Spleen (tissue), 11 donors: ENCODE data around the gene MAPK14. TPM values are rescaled to one million over a fixed set of nuclear protein-coding genes. Genes with fewer than 3 reads are reported as not detected.
"Not testable (repeated sequence)": the region's sequence is repeated elsewhere in the genome, so short reads cannot be mapped to it uniquely, and the experiment has no call there.

Source experiments
- DNase-seq: peaks from one replicate; pipeline ENCODE4 v3.0.0-alpha.2; 2020
- H3K27ac ChIP-seq, 8 donors: fragments of 200-600 bp; sonication (generic) in 7 of 8; 1 replicate in 4 of 8; 2 replicates in 4 of 8; pipeline versions ENCODE4 v1.5.0 to v1.8.0; 2016 to 2021; ENCODE audit warnings: inconsistent platforms in 4 of 8, mild to moderate bottlenecking in 4 of 8, moderate library complexity in 1 of 8
- H3K27me3 ChIP-seq, 7 donors: fragments of 200-600 bp; sonication (generic) in 6 of 7; replicated peaks in 1 of 7; 1 replicate in 4 of 7; 2 replicates in 3 of 7; pipeline versions ENCODE4 v1.5.0 to v1.8.0; 2016 to 2021; ENCODE audit warnings: inconsistent platforms in 3 of 7, mild to moderate bottlenecking in 1 of 7
- H3K36me3 ChIP-seq, 6 donors: fragments of 200-600 bp; sonication (generic) in 5 of 6; 1 replicate in 4 of 6; 2 replicates in 2 of 6; pipeline versions ENCODE4 v1.5.0 to v1.8.0; 2016 to 2021; ENCODE audit warnings: inconsistent platforms in 2 of 6
- H3K4me1 ChIP-seq, 6 donors: fragments of 200-600 bp; sonication (generic) in 5 of 6; 1 replicate in 3 of 6; 2 replicates in 3 of 6; pipeline versions ENCODE4 v1.5.0 to v1.8.0; 2016 to 2021; ENCODE audit warnings: inconsistent platforms in 3 of 6
- H3K4me3 ChIP-seq, 8 donors: fragments of 200-600 bp; sonication (generic) in 7 of 8; 1 replicate in 4 of 8; 2 replicates in 4 of 8; pipeline versions ENCODE4 v1.5.0 to v1.8.0; 2016 to 2021; ENCODE audit warnings: inconsistent platforms in 4 of 8, mild to moderate bottlenecking in 4 of 8, moderate library complexity in 2 of 8
- H3K9me3 ChIP-seq, 8 donors: fragments of 200-600 bp; sonication (generic) in 7 of 8; 1 replicate in 4 of 8; 2 replicates in 4 of 8; pipeline versions ENCODE4 v1.5.0 to v1.8.0; 2016 to 2021; ENCODE audit warnings: inconsistent platforms in 4 of 8
- CTCF ChIP-seq, 11 experiments: fragments of 200-600 bp in 7 of 11; fragments of 450-650 bp in 4 of 11; sonication (generic) in 4 of 11; IDR thresholded peaks in 8 of 11; conservative IDR thresholded peaks in 3 of 11; 1 replicate in 7 of 11; 2 replicates in 4 of 11; pipeline versions ENCODE4 v1.4.0 to v1.8.0; 2016 to 2021; ENCODE audit warnings: antibody characterized with exemption in 11 of 11, inconsistent platforms in 4 of 11, mild to moderate bottlenecking in 1 of 11
- POLR2A ChIP-seq, 3 donors: fragments of 450-650 bp; IDR thresholded peaks; one replicate each; pipeline ENCODE4 v1.5.1; 2017; ENCODE audit warnings: antibody characterized with exemption in 3 of 3, mild to moderate bottlenecking in 1 of 3
- POLR2AphosphoS5 ChIP-seq, 3 donors: sonication (generic); formaldehyde crosslinking; IDR thresholded peaks; one replicate each; pipeline ENCODE4 v1.5.1; 2017; ENCODE audit warnings: antibody characterized with exemption in 3 of 3
- WGBS, 5 donors: extraction: QIAGEN DNeasy Blood & Tissue Kit in 3 of 5; methylation state at CpG; one replicate each; pipeline versions ENCODE4 v1.1.5 to v1.1.7; 2013 to 2018; 5-methylcytosine and 5-hydroxymethylcytosine counted together
- intact Hi-C: fragments of 100-400 bp; cut with DNase I; formaldehyde crosslinking; loops from one replicate; pipeline ENCODE4 v1.15.0; 2023; ENCODE audit warnings: low total_unique reads
- polyA plus RNA-seq, 3 donors: library from polyadenylated mRNA; stranded (reverse); fragments of 200-250 nt; gene quantifications; one replicate each; pipeline ENCODE4 v1.2.1, GENCODE V29; 2013
- total RNA-seq, 7 donors: library from RNA; depleted of rRNA in 3 of 7; stranded (reverse); fragments of >200 nt in 3 of 7; fragmentation: NEBNext Ultra II Directional in 4 of 7; extraction: Animal tissue kit (Norgen Biotek cat#: 25700) in 4 of 7; gene quantifications; one replicate each; pipeline versions ENCODE4 v1.1.0 to v1.2.1, GENCODE V29; 2016 to 2021
- donor health status: healthy with polysubstance abuse.
- donor health status: DM: no; HTN: no; CAD: no; lungs with moderate emphysema.
- donor health status: DM: no; HTN: no; CAD: no.
- donor health status: Bipolar disorder and iron deficiency.
- donor health status: healthy.
- donor health status: DM: no; HTN: no; CAD: no.
- donor health status: DM: yes; HTN: yes; CAD: no.

MAPK14 gene
- total and polyA plus RNA-seq, 10 donors, result 13.9 to 242 (median 94.6) TPM

GRCh38 chr6:36079601-36080000 is 52.0 kb downstream of the MAPK14 start:
- Histone ChIP-seq H3K27ac (no peak overlapping the region), H3K4me1 (peaks cover 0 to 11% (median 0%) of the 10 kb centered on the region in 6 donors), H3K27me3 (no peaks in the 10 kb centered on the region), H3K36me3 (peaks cover 0 to 100% (median 73%) of the 10 kb centered on the region in 6 donors), H3K9me3 (peaks cover 0 to 6% (median 2%) of the 10 kb centered on the region in 8 donors), H3K4me3 (no peak overlapping the region)
- intact Hi-C loops, result no loop called here
- no peak for DNase-seq
- TF ChIP-seq POLR2A (IDR thresholded peaks at IDR 0.05), result no peak
- no peak for TF ChIP-seq CTCF (IDR thresholded peaks at IDR 0.05 in 8 of 11, conservative IDR thresholded peaks at IDR 0.05 in 3 of 11)
- no peak for TF ChIP-seq POLR2AphosphoS5 (IDR thresholded peaks at IDR 0.05)
- WGBS, 5 donors, result 66 to 81% (median 79%) methylated on average over 2 of the region's 2 CpGs

GRCh38 chr6:36082318-36082717 is 54.7 kb downstream of the MAPK14 start:
- DNase-seq, result no peak
- Histone ChIP-seq H3K9me3 (peaks cover 0 to 6% (median 2%) of the 10 kb centered on the region in 8 donors), H3K27ac (no peak overlapping the region), H3K36me3 (peaks cover 0 to 86% (median 61%) of the 10 kb centered on the region in 6 donors), H3K27me3 (no peaks in the 10 kb centered on the region), H3K4me1 (peaks cover 0 to 3% (median 0%) of the 10 kb centered on the region in 6 donors), H3K4me3 (no peak overlapping the region)
- intact Hi-C loops, result no loop called here
- WGBS, 5 donors, result 87 to 100% (median 100%) methylated on average over 1 of the region's 1 CpG
- TF ChIP-seq POLR2AphosphoS5 (IDR thresholded peaks at IDR 0.05), result no peak
- TF ChIP-seq CTCF (IDR thresholded peaks at IDR 0.05 in 8 of 11, conservative IDR thresholded peaks at IDR 0.05 in 3 of 11), result no peak
- TF ChIP-seq POLR2A (IDR thresholded peaks at IDR 0.05), result no peak

GRCh38 chr6:36083446-36083845 is 55.8 kb downstream of the MAPK14 start:
- Histone ChIP-seq H3K9me3 (peaks cover 0 to 6% (median 2%) of the 10 kb centered on the region in 8 donors), H3K27ac (no peak overlapping the region), H3K36me3 (peaks cover 0 to 74% (median 53%) of the 10 kb centered on the region in 6 donors), H3K27me3 (no peaks in the 10 kb centered on the region), H3K4me1 (peaks cover 0 to 3% (median 0%) of the 10 kb centered on the region in 6 donors), H3K4me3 (no peak overlapping the region)
- WGBS, 5 donors, result 76 to 100% (median 96%) methylated on average over 1 to 3 of the region's 3 CpGs
- no peak for DNase-seq
- TF ChIP-seq POLR2AphosphoS5 (IDR thresholded peaks at IDR 0.05) (no peak), CTCF (IDR thresholded peaks at IDR 0.05 in 8 of 11, conservative IDR thresholded peaks at IDR 0.05 in 3 of 11) (no peak), POLR2A (IDR thresholded peaks at IDR 0.05) (no peak)
- intact Hi-C loops, result no loop called here

GRCh38 chr6:36088204-36088603 is 60.6 kb downstream of the MAPK14 start:
- H3K27me3 ChIP-seq, H3K9me3 ChIP-seq, H3K4me3 ChIP-seq, DNase-seq, intact Hi-C loops, H3K27ac ChIP-seq, H3K4me1 ChIP-seq: not testable (repeated sequence)
- H3K36me3 ChIP-seq, result peaks cover 0 to 72% (median 22%) of the 10 kb centered on the region in 6 donors
- 89 to 94% (median 93%) methylated on average over 5 of the region's 5 CpGs for WGBS, 5 donors

- Histone ChIP-seq H3K4me3 (no peak overlapping the region), H3K36me3 (peaks cover 0 to 67% (median 14%) of the 10 kb centered on the region in 6 donors), H3K9me3 (no peaks in the 10 kb centered on the region), H3K27ac (no peak overlapping the region), H3K4me1 (peaks cover 0 to 3% (median 0%) of the 10 kb centered on the region in 6 donors), H3K27me3 (no peaks in the 10 kb centered on the region)
- WGBS, 5 donors, result 94 to 98% (median 98%) methylated on average over 5 of the region's 5 CpGs
- TF ChIP-seq POLR2A (IDR thresholded peaks at IDR 0.05), result no peak
- no peak for TF ChIP-seq CTCF (IDR thresholded peaks at IDR 0.05 in 8 of 11, conservative IDR thresholded peaks at IDR 0.05 in 3 of 11)
- no peak for TF ChIP-seq POLR2AphosphoS5 (IDR thresholded peaks at IDR 0.05)
- intact Hi-C loops, result no loop called here
- DNase-seq, result no peak
Observed at GRCh38 chr6:36089048-36089447, 61.4 kb downstream of the MAPK14 start.
